WTC11 (cell line): ENCODE results near the gene PPP1R26. TPM values are rescaled to one million over a fixed set of nuclear protein-coding genes. Genes with fewer than 3 reads are reported as not detected.
A peak's percentile ranks its signal among the peaks of the same experiment; 100 is the strongest.

Experiments
- ATAC-seq: fragments of 200-7000 bp; cut with Tn5 transposase; 2 replicates; pipeline ENCODE4 v1.10.0; 2021; ENCODE audit warnings: mild to moderate bottlenecking, moderate library complexity
- CTCF ChIA-PET: fragments of 300-600 bp; sonication (Branson Sonifier 250); formaldehyde crosslinking; loops from one replicate; lab custom pipeline; 2021; ENCODE audit warnings: antibody characterized with exemption; lab: Charles Lee
- POLR2A ChIA-PET: fragments of 350-600 bp; sonication (Branson Sonifier 250); formaldehyde crosslinking; loops from one replicate; lab custom pipeline; 2021; ENCODE audit warnings: antibody characterized with exemption; lab: Charles Lee
- DNase-seq: peaks from one replicate; pipeline ENCODE4 v3.0.0; 2021; ENCODE audit warnings: low spot score
- H3K27ac Mint-ChIP-seq: 2 replicates; pipeline ENCODE4 v1.8.0; 2021; ENCODE audit warnings: mixed read lengths
- H3K27me3 Mint-ChIP-seq: 2 replicates; pipeline ENCODE4 v1.8.0; 2021; ENCODE audit warnings: low read depth, mild to moderate bottlenecking, moderate library complexity, mixed read lengths
- H3K36me3 Mint-ChIP-seq: 2 replicates; pipeline ENCODE4 v1.8.0; 2021; ENCODE audit warnings: mixed read lengths
- H3K4me1 Mint-ChIP-seq: 2 replicates; pipeline ENCODE4 v1.8.0; 2022; ENCODE audit warnings: mixed read lengths
- H3K4me3 Mint-ChIP-seq: 2 replicates; pipeline ENCODE4 v1.8.0; 2021; ENCODE audit warnings: mild to moderate bottlenecking, moderate library complexity, mixed read lengths
- H3K9me3 Mint-ChIP-seq: 2 replicates; pipeline ENCODE4 v1.8.0; 2021; ENCODE audit warnings: mixed read lengths
- CBFB ChIP-seq: sonication (generic); formaldehyde crosslinking; IDR thresholded peaks from 2 replicates; pipeline ENCODE4 v1.8.1; 2022; ENCODE audit warnings: mild to moderate bottlenecking, low read depth, missing genetic modification reagents
- CREB1 ChIP-seq: sonication (generic); formaldehyde crosslinking; IDR thresholded peaks from 2 replicates; pipeline ENCODE4 v1.8.0; 2023; ENCODE audit warnings: mild to moderate bottlenecking, missing genetic modification reagents
- CREM ChIP-seq: sonication (generic); formaldehyde crosslinking; IDR thresholded peaks from 2 replicates; pipeline ENCODE4 v1.8.1; 2022; ENCODE audit warnings: mild to moderate bottlenecking, missing genetic modification reagents, moderate library complexity
- FOXK1 ChIP-seq: sonication (generic); formaldehyde crosslinking; IDR thresholded peaks from 2 replicates; pipeline ENCODE4 v1.8.0; 2022; ENCODE audit warnings: mild to moderate bottlenecking, moderate library complexity, missing genetic modification reagents
- HMGA2 ChIP-seq: fragments of 250-450 bp; sonication (Bioruptor Pico); IDR thresholded peaks from 2 replicates; pipeline ENCODE4 v1.4.0; 2021; ENCODE audit warnings: mild to moderate bottlenecking, moderate library complexity
- PRRX2 ChIP-seq: fragments of 250-450 bp; sonication (Bioruptor Pico); IDR thresholded peaks from 2 replicates; pipeline ENCODE4 v1.8.0; 2021; ENCODE audit warnings: mild to moderate bottlenecking
- SP1 ChIP-seq: sonication (generic); formaldehyde crosslinking; conservative IDR thresholded peaks from 2 replicates; pipeline ENCODE4 v1.8.1; 2022; ENCODE audit warnings: missing genetic modification reagents
- TCF7 ChIP-seq: sonication (generic); formaldehyde crosslinking; IDR thresholded peaks from 2 replicates; pipeline ENCODE4 v1.8.0; 2022; ENCODE audit warnings: mild to moderate bottlenecking, low read depth, missing genetic modification reagents, moderate library complexity
- TEAD1 ChIP-seq: sonication (generic); formaldehyde crosslinking; IDR thresholded peaks from 2 replicates; pipeline ENCODE4 v1.8.0; 2022; ENCODE audit warnings: mild to moderate bottlenecking, missing genetic modification reagents
- TP53 ChIP-seq: sonication (generic); formaldehyde crosslinking; IDR thresholded peaks from 2 replicates; pipeline ENCODE4 v1.8.1; 2023; ENCODE audit warnings: mild to moderate bottlenecking, missing genetic modification reagents
- ZNF219 ChIP-seq: sonication (generic); formaldehyde crosslinking; IDR thresholded peaks from 2 replicates; pipeline ENCODE4 v1.8.0; 2023; ENCODE audit warnings: missing genetic modification reagents, mild to moderate bottlenecking, borderline replicate concordance
- ZNF232 ChIP-seq: sonication (generic); formaldehyde crosslinking; IDR thresholded peaks from 2 replicates; pipeline ENCODE4 v1.8.0; 2022; ENCODE audit warnings: mild to moderate bottlenecking, missing genetic modification reagents
- ZNF263 ChIP-seq: sonication (generic); formaldehyde crosslinking; IDR thresholded peaks from 2 replicates; pipeline ENCODE4 v1.8.1; 2022; ENCODE audit warnings: low read depth, mild to moderate bottlenecking, moderate library complexity, missing genetic modification reagents
- total RNA-seq: library from RNA; stranded (reverse); gene quantifications from 3 replicates; pipeline ENCODE4 v1.2.3, GENCODE V29; 2021
- TF ChIP-seq, protein P1 (sequence below): sonication (generic); formaldehyde crosslinking; IDR thresholded peaks from 2 replicates; pipeline ENCODE4 v1.8.1; 2023; ENCODE audit warnings: mild to moderate bottlenecking, missing genetic modification reagents
- TF ChIP-seq, protein P2 (sequence below): sonication (generic); formaldehyde crosslinking; IDR thresholded peaks from 2 replicates; pipeline ENCODE4 v1.8.0; 2022; ENCODE audit warnings: mild to moderate bottlenecking, missing genetic modification reagents
- TF ChIP-seq, protein P3 (sequence below): fragments of 250-450 bp; sonication (Bioruptor Pico); IDR thresholded peaks from 2 replicates; pipeline ENCODE4 v1.8.0; 2021; ENCODE audit warnings: mild to moderate bottlenecking
- TF ChIP-seq, protein P4 (sequence below): sonication (generic); formaldehyde crosslinking; IDR thresholded peaks from 2 replicates; pipeline ENCODE4 v1.8.0; 2022; ENCODE audit warnings: mild to moderate bottlenecking, missing genetic modification reagents
- TF ChIP-seq, protein P5 (sequence below): fragments of 250-450 bp; sonication (Bioruptor Pico); conservative IDR thresholded peaks from 2 replicates; pipeline ENCODE4 v1.9.0; 2021; ENCODE audit warnings: mild to moderate bottlenecking
- TF ChIP-seq, protein P6 (sequence below): fragments of 250-450 bp; sonication (Bioruptor Pico); IDR thresholded peaks from 2 replicates; pipeline ENCODE4 v2.1.2; 2022; ENCODE audit warnings: mild to moderate bottlenecking, moderate library complexity
- TF ChIP-seq, protein P7 (sequence below): sonication (generic); formaldehyde crosslinking; conservative IDR thresholded peaks from 2 replicates; pipeline ENCODE4 v1.8.1; 2023; ENCODE audit warnings: mild to moderate bottlenecking, low read depth, missing genetic modification reagents, moderate library complexity
- TF ChIP-seq, protein P8 (sequence below): sonication (generic); formaldehyde crosslinking; conservative IDR thresholded peaks from 2 replicates; pipeline ENCODE4 v1.8.1; 2022; ENCODE audit warnings: mild to moderate bottlenecking, missing genetic modification reagents

Gene PPP1R26
- total RNA-seq, 1 experiment from 2014 or later = 44.4 TPM

DNA sequence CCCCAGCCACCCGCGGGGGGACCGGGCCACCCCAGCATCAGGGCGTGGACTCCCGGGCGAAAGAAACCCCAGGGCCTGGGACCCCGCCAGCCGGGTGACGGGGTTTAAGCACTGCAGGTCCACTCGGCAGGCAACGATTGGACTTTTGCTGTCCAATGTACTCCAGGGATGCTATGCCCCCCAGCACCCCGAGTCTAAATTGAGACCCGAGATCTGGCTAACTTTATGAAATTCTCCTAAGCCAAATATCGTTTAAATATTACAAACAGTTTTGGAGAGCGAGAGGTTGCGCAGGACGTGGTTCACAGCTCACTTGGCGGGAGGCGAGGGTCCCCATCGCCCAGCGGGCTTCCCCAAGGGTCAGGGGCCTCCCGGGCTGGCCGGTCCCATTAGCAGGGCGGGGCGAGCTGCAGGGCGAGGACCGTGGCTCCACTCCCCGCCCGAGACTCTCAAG is 20.5 kb downstream of the PPP1R26 start:
- H3K36me3 Mint-ChIP-seq = peaks cover 19% of the 10 kb centered on the region
- H3K4me1 Mint-ChIP-seq = peaks cover 13% of the 10 kb centered on the region
- no peak overlapping the region for H3K27ac Mint-ChIP-seq
- CTCF ChIA-PET = interaction anchor here (0.7 to 1.9 kb wide), 6 partner anchors 20 to 414 kb away, joined by 3 to 12 read pairs (median 4); no protein-coding TSS in a partner anchor
- peak; percentile 3 for ATAC-seq
- H3K27me3 Mint-ChIP-seq = no peaks in the 10 kb centered on the region
- POLR2A ChIA-PET = no interaction called here
- TF ChIP-seq ZNF263 (CRISPR knock-in tag) = no peak
- TF ChIP-seq ZNF219 (CRISPR knock-in tag) = no peak
- TF ChIP-seq, protein P1, sequence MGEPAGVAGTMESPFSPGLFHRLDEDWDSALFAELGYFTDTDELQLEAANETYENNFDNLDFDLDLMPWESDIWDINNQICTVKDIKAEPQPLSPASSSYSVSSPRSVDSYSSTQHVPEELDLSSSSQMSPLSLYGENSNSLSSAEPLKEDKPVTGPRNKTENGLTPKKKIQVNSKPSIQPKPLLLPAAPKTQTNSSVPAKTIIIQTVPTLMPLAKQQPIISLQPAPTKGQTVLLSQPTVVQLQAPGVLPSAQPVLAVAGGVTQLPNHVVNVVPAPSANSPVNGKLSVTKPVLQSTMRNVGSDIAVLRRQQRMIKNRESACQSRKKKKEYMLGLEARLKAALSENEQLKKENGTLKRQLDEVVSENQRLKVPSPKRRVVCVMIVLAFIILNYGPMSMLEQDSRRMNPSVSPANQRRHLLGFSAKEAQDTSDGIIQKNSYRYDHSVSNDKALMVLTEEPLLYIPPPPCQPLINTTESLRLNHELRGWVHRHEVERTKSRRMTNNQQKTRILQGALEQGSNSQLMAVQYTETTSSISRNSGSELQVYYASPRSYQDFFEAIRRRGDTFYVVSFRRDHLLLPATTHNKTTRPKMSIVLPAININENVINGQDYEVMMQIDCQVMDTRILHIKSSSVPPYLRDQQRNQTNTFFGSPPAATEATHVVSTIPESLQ (CRISPR knock-in tag) = no peak
- TF ChIP-seq ZNF232 (CRISPR knock-in tag) = no peak
- TF ChIP-seq, protein P2, sequence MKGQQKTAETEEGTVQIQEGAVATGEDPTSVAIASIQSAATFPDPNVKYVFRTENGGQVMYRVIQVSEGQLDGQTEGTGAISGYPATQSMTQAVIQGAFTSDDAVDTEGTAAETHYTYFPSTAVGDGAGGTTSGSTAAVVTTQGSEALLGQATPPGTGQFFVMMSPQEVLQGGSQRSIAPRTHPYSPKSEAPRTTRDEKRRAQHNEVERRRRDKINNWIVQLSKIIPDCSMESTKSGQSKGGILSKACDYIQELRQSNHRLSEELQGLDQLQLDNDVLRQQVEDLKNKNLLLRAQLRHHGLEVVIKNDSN (CRISPR knock-in tag) = no peak
- TF ChIP-seq, protein P3, sequence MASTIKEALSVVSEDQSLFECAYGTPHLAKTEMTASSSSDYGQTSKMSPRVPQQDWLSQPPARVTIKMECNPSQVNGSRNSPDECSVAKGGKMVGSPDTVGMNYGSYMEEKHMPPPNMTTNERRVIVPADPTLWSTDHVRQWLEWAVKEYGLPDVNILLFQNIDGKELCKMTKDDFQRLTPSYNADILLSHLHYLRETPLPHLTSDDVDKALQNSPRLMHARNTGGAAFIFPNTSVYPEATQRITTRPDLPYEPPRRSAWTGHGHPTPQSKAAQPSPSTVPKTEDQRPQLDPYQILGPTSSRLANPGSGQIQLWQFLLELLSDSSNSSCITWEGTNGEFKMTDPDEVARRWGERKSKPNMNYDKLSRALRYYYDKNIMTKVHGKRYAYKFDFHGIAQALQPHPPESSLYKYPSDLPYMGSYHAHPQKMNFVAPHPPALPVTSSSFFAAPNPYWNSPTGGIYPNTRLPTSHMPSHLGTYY = no peak
- TF ChIP-seq, protein P4, sequence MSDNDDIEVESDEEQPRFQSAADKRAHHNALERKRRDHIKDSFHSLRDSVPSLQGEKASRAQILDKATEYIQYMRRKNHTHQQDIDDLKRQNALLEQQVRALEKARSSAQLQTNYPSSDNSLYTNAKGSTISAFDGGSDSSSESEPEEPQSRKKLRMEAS (CRISPR knock-in tag) = no peak
- no peak for TF ChIP-seq FOXK1 (CRISPR knock-in tag)
- no peaks in the 10 kb centered on the region for H3K9me3 Mint-ChIP-seq
- H3K4me3 Mint-ChIP-seq = peak overlapping the region; percentile 80
- no peak for DNase-seq

DNA sequence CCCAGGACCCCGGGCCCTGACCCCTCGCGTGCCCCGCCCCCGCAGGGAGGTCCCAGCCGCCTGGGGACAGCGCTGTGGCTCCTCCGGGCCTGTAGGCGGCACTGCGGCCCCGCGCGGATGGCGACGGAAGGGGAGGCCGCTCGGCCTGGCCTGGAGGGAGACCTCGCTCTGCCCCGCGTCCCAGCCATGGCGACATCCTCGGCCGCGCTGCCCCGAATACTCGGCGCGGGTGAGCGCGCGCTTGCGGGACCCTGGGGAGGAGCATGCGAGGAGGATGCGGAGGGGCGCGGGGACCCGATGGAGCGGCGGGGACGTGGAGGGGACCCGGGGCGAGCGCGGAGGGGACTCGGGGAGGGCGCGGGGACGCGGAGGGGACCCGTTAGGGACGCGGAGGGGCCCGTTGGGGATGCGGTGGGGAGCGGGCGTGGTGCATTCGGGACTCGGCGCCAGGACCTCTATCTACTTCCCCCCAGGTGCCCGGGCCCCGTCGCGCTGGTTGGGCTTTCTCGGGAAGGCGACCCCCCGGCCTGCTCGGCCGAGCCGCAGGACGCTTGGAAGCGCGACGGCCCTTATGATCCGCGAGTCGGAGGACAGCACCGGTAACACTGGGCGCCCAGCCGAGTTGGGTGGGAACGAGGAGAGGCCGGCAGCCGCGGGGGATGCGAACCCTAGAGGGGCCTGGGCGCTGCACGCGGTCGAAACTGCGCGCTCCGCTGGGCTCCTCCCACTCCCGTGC is 21.1 kb downstream of the PPP1R26 start, which contains the start of gene MRPS2:
MRPS2 (plus strand) TSS at position 158 of the 736 bp plus-strand sequence; CDS start at position 187, 29 bp downstream.
- Mint-ChIP-seq H3K9me3 (no peaks in the 10 kb centered on the region), H3K27me3 (no peaks in the 10 kb centered on the region), H3K27ac (no peak within 1 kb of the TSS), H3K4me1 (peaks cover 13% of the 10 kb centered on the region), H3K4me3 (peak within 1 kb of the TSS; percentile 80), H3K36me3 (peaks cover 21% of the 10 kb centered on the region)
- ATAC-seq (peak; percentile 86), DNase-seq (peak; percentile 93)
- ChIA-PET CTCF (interaction anchor here (0.7 to 1.9 kb wide), 4 partner anchors 20 to 61 kb away, joined by 3 to 12 read pairs (median 7); no protein-coding TSS in a partner anchor), POLR2A (no interaction called here)
- TF ChIP-seq CREM = 0 out of 2 replicates have a peak, but pooled peaks have one; percentile 27
- no peak for TF ChIP-seq PRRX2 (CRISPR knock-in tag)
- TF ChIP-seq CBFB (CRISPR knock-in tag) = no peak
- no peak for TF ChIP-seq CREB1 (CRISPR knock-in tag)
- TF ChIP-seq TEAD1 (CRISPR knock-in tag) = peak; percentile 62
- peak; percentile 95 for TF ChIP-seq SP1 (CRISPR knock-in tag)
- no peak for TF ChIP-seq TP53 (CRISPR knock-in tag)
- no peak for TF ChIP-seq HMGA2 (CRISPR knock-in tag)
- TF ChIP-seq, protein P5, sequence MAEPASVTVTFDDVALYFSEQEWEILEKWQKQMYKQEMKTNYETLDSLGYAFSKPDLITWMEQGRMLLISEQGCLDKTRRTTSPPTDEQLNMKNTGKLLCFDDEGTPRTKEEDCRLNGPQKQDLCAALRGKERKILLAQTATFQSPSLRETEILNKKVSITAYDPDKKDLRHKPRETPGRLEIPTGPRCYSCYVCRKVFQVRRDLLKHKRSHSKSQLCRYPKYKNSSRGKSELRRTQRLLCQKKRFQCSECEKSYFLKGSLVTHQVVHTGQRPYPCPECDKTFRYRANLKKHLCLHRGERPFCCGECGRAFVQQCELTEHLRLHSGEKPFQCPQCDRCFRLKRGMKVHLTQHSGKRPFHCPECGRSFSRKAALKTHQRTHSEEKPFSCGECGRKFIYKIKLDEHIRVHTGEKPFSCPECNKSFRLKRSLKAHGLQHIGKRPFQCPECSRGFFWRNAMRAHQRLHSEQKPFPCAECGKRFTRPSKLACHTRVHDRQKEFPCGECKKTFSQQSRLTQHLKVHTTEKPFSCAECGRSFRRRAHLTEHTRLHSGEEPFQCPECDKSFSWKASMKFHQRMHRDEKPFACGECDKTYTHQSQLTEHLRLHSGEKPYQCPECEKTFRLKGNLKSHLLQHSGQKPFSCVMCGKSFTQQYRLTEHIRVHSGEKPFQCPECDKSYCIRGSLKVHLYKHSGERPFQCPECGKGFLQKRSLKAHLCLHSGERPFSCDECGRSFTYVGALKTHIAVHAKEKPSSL = no peak
- TF ChIP-seq TCF7 = no peak
- TF ChIP-seq FOXK1 (CRISPR knock-in tag) = peak; percentile 89
- TF ChIP-seq, protein P6, sequence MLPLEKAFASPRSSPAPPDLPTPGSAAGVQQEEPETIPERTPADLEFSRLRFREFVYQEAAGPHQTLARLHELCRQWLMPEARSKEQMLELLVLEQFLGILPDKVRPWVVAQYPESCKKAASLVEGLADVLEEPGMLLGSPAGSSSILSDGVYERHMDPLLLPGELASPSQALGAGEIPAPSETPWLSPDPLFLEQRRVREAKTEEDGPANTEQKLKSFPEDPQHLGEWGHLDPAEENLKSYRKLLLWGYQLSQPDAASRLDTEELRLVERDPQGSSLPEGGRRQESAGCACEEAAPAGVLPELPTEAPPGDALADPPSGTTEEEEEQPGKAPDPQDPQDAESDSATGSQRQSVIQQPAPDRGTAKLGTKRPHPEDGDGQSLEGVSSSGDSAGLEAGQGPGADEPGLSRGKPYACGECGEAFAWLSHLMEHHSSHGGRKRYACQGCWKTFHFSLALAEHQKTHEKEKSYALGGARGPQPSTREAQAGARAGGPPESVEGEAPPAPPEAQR (CRISPR knock-in tag) = no peak
- TF ChIP-seq, protein P7, sequence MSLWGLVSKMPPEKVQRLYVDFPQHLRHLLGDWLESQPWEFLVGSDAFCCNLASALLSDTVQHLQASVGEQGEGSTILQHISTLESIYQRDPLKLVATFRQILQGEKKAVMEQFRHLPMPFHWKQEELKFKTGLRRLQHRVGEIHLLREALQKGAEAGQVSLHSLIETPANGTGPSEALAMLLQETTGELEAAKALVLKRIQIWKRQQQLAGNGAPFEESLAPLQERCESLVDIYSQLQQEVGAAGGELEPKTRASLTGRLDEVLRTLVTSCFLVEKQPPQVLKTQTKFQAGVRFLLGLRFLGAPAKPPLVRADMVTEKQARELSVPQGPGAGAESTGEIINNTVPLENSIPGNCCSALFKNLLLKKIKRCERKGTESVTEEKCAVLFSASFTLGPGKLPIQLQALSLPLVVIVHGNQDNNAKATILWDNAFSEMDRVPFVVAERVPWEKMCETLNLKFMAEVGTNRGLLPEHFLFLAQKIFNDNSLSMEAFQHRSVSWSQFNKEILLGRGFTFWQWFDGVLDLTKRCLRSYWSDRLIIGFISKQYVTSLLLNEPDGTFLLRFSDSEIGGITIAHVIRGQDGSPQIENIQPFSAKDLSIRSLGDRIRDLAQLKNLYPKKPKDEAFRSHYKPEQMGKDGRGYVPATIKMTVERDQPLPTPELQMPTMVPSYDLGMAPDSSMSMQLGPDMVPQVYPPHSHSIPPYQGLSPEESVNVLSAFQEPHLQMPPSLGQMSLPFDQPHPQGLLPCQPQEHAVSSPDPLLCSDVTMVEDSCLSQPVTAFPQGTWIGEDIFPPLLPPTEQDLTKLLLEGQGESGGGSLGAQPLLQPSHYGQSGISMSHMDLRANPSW (CRISPR knock-in tag) = 0 out of 2 replicates have a peak, but pooled peaks have one; percentile 85
- TF ChIP-seq, protein P8, sequence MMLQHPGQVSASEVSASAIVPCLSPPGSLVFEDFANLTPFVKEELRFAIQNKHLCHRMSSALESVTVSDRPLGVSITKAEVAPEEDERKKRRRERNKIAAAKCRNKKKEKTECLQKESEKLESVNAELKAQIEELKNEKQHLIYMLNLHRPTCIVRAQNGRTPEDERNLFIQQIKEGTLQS (CRISPR knock-in tag) = no peak
- TF ChIP-seq, protein P4 (CRISPR knock-in tag) = peak; percentile 74
